ENCODE measurements around the gene S100A7A. TPM values are rescaled to one million over a fixed set of nuclear protein-coding genes. Genes with fewer than 3 reads are reported as not detected.

Gene S100A7A
- total RNA-seq, 1 donor from 2014 or later = not detected

DNA sequence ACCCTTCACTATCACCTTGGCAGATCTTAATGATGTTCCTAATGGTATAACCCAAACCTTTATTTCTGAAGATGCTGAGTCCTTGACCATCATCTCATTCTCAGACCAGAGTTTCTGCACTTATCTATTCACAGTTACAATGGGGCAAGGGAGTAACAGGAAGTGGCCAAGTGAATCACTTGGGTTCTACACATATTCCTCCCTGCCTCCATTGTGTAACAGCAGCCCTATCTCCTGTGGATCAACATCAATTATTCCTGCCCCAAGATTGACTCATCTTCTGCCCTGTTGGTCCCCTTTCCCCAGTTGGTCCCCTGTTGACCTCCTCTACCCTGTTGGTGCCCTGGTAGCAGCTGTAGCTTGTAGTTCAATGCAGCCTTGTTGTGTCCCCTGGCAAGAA, 54.4 kb downstream of the S100A7A start:
- Mint-ChIP-seq H3K27ac (ENCODE audit: unreplicated experiment) (no peak overlapping the region), H3K36me3 (ENCODE audit: low read depth, unreplicated experiment) (peaks cover 11% of the 10 kb centered on the region), H3K4me1 (ENCODE audit: unreplicated experiment) (peaks cover 5% of the 10 kb centered on the region), H3K4me3 (ENCODE audit: unreplicated experiment) (no peak overlapping the region), H3K9me3 (ENCODE audit: unreplicated experiment) (peaks cover 17% of the 10 kb centered on the region), H3K27me3 (ENCODE audit: unreplicated experiment) (peaks cover 6% of the 10 kb centered on the region)
- TF ChIP-seq, protein P1, sequence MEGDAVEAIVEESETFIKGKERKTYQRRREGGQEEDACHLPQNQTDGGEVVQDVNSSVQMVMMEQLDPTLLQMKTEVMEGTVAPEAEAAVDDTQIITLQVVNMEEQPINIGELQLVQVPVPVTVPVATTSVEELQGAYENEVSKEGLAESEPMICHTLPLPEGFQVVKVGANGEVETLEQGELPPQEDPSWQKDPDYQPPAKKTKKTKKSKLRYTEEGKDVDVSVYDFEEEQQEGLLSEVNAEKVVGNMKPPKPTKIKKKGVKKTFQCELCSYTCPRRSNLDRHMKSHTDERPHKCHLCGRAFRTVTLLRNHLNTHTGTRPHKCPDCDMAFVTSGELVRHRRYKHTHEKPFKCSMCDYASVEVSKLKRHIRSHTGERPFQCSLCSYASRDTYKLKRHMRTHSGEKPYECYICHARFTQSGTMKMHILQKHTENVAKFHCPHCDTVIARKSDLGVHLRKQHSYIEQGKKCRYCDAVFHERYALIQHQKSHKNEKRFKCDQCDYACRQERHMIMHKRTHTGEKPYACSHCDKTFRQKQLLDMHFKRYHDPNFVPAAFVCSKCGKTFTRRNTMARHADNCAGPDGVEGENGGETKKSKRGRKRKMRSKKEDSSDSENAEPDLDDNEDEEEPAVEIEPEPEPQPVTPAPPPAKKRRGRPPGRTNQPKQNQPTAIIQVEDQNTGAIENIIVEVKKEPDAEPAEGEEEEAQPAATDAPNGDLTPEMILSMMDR (IDR thresholded peaks at IDR 0.05; ENCODE audit: unreplicated experiment) = no peak
- no peak for DNase-seq (ENCODE audit: low spot score)

Other genes with a start within 250 kb of the S100A7A start
- not detected for gene LELP1, start 213.1 kb upstream of the S100A7A start, total RNA-seq (ENCODE audit: unreplicated experiment)
- not detected for gene PRR9, start 198.9 kb upstream of the S100A7A start, total RNA-seq (ENCODE audit: unreplicated experiment)
- gene LORICRIN, start 156.8 kb upstream of the S100A7A start, total RNA-seq (ENCODE audit: unreplicated experiment) = not detected
- 1.1 TPM for gene PGLYRP3, start 103.6 kb upstream of the S100A7A start, total RNA-seq (ENCODE audit: unreplicated experiment)
- 1.7 TPM for gene PGLYRP4, start 67.7 kb upstream of the S100A7A start, total RNA-seq (ENCODE audit: unreplicated experiment)
- 0.51 TPM for gene S100A9, start 58.7 kb upstream of the S100A7A start, total RNA-seq (ENCODE audit: unreplicated experiment)
- not detected for gene S100A12, start 40.9 kb upstream of the S100A7A start, total RNA-seq (ENCODE audit: unreplicated experiment)
- not detected for gene S100A8, start 25.4 kb upstream of the S100A7A start, total RNA-seq (ENCODE audit: unreplicated experiment)
- gene S100A7, start 44.1 kb downstream of the S100A7A start, total RNA-seq (ENCODE audit: unreplicated experiment) = not detected
- 11.9 TPM for gene S100A6, start 119.5 kb downstream of the S100A7A start, total RNA-seq (ENCODE audit: unreplicated experiment)
- gene S100A5, start 124.4 kb downstream of the S100A7A start, total RNA-seq (ENCODE audit: unreplicated experiment) = not detected
- 2.8 TPM for gene S100A4, start 129.3 kb downstream of the S100A7A start, total RNA-seq (ENCODE audit: unreplicated experiment)
- gene S100A3, start 132.7 kb downstream of the S100A7A start, total RNA-seq (ENCODE audit: unreplicated experiment) = not detected
- gene S100A2, start 149.3 kb downstream of the S100A7A start, total RNA-seq (ENCODE audit: unreplicated experiment) = not detected
- 363 TPM for gene S100A16, start 196.6 kb downstream of the S100A7A start, total RNA-seq (ENCODE audit: unreplicated experiment)
- gene S100A14, start 199.8 kb downstream of the S100A7A start, total RNA-seq (ENCODE audit: unreplicated experiment) = not detected
- gene S100A13, start 211.0 kb downstream of the S100A7A start, total RNA-seq (ENCODE audit: unreplicated experiment) = 152 TPM
- gene S100A1, start 211.9 kb downstream of the S100A7A start, total RNA-seq (ENCODE audit: unreplicated experiment) = not detected
- 59.3 TPM for gene CHTOP, start 217.5 kb downstream of the S100A7A start, total RNA-seq (ENCODE audit: unreplicated experiment)
- gene SNAPIN, start 242.2 kb downstream of the S100A7A start, total RNA-seq (ENCODE audit: unreplicated experiment) = 23.6 TPM

Data from endothelial cell (in vitro differentiated cells).